M059J (cell line): Measurements from ENCODE around the gene GPR39. TPM values are rescaled to one million over a fixed set of nuclear protein-coding genes. Genes with fewer than 3 reads are reported as not detected.

Experiments used
- DNase-seq: peaks from one replicate; pipeline ENCODE4 v3.0.0-alpha.2; 2012; ENCODE audit warnings: low read depth
- total RNA-seq: library from RNA; depleted of rRNA; stranded (reverse); fragments of >200 nt; shearing (Covaris generic); gene quantifications from 2 replicates; pipeline ENCODE4 v1.2.3, GENCODE V29; 2014

The GPR39 gene
- total RNA-seq, 1 experiment from 2014 or later = 10.7 TPM

DNA sequence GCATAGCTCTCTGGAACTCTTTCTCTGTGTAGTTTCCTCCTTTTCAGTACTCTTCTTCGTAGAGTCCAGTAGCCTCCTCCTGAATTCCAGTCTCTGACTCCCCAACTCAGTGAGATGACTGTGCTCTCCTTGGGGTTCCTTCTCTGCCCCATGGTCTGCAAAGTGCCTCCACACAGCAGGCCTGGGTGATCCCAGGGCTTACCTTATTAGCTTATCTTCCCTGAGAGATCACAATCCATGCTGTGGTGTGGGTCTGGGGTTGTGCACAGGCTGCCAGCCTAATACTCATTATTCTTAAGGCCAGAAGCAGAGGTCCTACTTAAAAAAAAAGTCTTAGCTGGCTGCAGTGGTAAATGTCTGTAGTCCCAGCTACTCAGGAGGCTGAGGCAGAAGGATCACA, 4.6 kb upstream of the GPR39 start:
- DNase-seq = no peak

DNA sequence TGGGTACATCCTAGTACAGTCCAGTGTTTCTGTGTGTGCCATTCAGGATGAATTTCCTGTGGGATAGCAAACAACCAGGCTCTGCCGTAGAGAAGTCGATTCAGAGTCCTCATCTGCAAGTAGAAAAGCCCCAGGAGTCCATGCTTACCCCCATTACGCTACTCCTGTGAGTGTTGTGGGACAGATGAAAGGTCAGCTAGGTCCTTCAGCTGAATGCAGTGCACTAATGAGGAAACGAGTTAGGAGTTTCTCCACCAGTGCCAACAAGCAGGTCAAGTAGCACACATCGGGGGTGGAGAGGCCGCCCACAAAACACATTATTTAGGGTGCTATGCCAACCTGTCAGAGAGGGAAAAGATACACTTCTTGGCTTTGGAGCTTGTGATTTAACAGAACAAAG, 2.5 kb upstream of the GPR39 start:
- no peak for DNase-seq

DNA sequence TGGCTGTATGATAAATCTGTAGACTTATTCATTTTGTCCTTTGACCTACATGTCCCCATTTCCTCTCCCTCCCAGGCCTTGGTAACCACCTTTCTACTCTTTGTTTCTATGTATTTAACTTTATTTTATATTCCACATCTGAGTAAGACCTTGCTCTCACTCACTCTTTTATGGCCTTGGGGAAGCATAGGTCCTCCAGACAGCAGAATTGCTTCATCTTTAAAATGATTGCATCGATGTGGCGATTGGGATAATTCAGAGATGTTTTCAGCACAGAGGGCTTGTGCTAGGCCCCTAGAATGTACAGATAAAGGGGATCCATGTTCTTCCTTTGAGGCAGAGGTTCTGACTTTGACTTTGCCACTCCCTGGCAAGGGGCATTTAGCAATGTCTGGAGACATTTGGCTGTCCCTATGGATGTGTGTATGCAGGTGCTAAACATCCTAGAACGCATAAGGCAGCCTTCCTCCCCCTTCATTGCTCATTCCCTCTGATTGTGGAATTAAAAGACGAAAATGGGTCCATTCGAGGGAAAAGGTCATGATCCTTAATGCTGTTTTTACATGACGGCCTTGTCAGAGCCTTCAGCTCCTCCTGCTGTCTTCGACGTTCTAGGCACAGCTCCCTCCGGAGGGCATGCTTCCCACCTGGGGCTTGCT, 1.2 kb upstream of the GPR39 start:
- DNase-seq = peak; percentile 13

DNA sequence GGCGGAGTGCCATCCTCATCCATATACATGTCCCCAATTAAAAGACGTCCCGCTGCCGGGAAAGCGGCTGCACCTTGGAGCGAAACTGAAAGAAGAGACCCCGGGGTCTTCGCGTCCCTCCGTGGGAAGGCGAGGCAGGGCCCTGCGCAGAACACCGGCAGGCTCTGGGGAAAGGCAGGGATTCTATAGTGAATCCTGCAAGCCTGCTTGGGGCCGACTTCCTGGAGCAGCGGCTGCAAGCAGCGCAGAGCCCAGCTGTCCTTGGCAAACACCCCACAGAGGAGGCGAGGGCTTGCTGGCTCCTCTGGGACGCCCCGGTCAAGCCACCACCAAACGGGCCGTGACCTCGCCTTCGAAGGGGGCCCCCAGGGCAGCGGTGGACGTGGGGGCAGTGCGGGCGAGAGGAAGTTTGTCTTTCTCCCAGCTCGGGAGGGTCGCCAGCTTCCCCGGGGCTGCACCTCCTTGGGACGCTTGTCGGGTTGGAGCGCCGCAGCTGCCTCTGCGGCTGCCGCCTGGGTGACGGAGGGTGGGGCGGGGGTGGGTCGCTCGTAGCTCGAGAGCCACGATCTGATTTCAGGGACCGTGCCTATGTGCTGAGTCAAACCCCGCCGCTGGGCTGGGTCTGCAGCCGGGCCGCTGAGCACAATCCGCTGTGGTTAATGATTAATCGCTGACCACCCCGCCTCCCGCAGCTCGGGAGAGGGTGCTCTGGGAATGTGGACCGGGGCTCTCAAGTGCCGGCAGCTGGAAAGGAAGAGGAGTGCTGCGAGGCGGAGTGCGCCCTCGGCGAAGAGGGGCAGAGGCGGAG, 486 bp upstream of the GPR39 start:
- peak; percentile 99 for DNase-seq

DNA sequence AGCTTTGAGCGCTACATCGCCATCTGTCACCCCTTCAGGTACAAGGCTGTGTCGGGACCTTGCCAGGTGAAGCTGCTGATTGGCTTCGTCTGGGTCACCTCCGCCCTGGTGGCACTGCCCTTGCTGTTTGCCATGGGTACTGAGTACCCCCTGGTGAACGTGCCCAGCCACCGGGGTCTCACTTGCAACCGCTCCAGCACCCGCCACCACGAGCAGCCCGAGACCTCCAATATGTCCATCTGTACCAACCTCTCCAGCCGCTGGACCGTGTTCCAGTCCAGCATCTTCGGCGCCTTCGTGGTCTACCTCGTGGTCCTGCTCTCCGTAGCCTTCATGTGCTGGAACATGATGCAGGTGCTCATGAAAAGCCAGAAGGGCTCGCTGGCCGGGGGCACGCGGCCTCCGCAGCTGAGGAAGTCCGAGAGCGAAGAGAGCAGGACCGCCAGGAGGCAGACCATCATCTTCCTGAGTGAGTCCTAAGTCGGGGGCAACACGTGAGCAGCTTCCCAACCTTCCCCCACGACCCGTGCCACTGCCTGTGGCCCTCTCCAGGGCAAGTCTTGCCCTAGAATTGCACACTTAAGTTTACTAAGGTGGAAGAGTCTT, 928 bp downstream of the GPR39 start:
- no peak for DNase-seq

DNA sequence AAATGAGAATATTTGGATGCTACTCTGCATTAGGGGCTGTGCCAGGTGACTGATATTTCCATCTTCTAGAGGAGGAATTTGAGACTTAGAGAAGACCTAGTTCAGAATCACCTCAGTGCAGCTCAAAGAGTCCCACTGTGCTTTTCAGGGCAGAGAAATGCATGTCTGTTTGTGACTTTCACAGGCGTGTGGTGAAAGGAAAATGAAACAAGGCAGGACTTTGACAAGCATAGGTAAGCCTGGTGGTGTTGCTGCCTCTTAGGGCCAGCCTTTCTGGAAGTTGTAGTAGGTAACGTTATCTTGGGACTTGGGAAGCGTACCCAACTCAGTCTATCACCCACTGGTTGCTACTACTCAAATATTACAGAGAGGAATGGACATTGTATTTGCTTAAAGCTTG, 2.6 kb downstream of the GPR39 start:
- peak; percentile 35 for DNase-seq

DNA sequence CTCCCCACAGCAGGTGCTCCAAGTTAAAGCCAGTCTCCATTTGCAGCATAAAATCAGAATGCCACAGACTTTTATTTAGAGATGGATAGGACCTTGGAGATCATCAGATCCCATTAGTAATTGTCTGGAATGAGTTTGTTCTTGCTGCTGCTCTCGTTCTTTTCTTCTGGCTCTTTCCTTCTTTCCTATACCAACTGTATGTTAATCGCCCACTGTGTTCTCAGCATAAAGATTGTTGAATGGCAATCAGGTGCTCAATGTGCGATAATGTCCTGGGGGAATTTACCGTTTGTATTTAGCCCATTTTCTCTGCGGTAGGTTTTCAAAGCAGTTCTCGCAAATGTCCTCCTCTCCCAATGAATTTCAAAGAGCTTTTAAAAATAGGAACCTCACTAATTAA, 3.3 kb downstream of the GPR39 start:
- no peak for DNase-seq

DNA sequence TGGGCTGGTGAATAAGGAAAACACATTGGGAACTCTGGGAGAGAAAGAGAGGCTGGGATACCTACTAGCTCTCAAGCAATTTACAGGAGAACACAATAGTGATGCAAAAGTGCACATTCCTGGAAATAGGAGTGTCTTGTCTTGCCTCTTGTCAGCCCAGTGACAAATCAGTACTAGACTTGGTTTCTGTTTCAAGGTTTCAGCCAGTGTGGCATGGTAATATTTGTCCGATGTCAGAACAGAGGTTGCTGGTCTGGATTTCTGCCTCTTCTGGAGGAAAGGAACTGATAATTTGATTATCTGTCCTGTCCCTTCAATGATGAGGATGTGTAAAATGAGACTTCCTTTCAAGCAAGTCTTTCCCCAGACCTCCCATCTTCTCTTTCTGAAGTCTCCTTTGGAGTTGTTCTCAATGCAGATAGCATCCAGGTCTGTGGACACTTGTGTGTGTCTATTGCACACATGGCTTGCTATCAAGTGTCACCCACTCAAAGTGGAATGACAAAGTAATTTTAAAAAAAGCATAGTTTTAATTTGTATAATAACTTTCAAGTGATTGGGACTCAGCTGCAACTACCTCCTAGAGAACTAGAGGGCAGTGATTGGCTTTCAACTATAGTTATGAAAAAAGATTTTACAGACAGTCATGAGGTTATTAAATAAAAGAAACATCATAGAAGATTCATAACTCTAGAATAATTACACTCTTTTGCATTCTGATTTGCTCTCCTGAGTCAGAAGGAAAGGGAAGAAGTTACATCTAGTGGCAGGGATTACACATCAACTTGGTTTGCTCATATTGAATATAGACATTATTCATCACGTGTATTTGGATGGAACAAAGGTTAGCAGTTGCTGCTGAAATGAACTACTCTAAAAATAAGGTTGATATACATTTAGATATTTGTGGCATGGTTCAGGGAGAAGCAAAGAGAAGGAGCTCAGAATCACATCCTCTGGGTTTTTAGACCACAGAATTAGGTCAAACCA, 4.5 kb downstream of the GPR39 start:
- peak; percentile 51 for DNase-seq

DNA sequence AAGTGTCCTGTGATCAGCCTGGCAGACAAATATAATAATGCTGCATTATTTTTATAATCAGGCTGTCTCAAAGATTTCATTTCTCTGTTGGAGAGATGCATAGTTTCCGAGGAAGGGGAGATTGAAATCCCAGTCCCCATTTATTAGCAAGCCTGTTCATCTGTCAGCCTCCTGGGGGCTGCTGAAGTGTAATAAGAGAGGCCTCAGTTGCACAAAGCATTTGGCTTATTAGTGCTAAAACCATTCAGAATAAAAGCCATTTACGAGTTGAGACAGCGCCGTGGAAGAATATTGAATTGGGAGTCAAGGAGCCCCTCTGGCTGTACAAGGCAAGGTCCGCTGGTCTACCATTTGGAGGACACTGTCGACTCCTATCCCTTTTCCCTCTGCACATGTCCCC, 6.1 kb downstream of the GPR39 start:
- DNase-seq = no peak

DNA sequence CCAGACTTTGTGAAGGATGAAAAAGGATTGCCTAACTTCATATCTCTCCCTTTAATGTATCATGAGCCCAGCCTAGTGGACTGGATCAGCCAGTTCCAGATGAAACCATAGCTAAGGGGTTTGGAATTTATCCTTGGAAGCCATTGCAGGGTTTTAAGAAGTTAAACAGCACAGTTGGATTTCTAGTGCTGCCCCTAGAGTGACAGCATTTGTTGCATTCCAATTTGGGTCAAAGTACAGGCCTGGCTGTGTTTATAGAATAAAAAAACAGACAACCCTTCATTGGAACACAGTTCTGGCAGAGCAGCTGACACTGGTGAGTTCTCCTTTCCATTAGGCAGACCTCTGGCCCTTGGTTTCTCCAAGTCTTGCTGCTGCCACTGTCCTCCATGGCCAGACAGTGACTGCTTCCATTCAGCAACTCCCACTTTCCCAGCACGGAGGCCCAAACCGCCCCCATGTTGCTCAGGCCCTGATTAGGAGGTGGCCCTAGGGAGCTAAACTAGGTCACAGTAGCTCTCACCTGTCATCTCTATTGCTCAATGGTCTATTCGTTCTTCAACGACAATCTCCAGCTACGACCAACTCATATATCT, 8.0 kb downstream of the GPR39 start:
- DNase-seq = no peak

DNA sequence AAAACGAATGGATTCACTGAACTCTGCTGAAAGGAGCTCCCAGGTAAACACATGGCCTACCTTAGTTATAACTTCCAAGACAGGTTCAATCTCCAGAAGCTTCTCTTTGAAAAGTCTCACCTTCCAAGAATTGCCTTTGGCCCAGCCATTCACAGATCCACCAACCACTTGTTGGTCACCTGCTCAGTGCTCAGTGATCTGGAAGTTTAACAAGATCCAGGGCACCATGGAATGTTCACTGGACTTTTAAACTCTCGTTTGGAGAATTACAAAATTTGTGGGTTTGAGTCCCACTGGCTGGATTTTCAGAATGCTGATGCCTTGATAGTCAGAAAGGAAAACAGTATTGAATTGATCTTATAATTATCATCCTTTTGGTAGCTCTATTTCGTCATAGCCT, 9.4 kb downstream of the GPR39 start:
- no peak for DNase-seq

DNA sequence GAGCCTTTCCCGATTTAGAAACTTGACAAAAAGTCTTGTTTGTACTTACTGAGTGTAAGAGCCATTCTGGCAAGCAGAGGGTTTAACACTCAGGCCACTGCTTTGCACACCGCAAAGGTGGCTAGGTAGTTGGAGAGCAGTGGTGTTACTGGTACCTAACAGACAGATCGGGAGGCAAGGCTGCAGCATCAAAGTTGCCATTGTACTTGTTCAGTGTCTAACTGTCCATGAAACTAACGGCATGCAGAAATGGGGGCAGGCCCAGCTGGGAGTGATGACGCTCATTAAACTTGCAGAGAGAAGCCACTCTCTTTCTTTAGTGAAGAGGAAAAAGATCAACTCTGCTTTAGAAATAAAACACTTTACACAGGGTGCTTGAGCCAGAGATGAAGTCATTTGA, 10.1 kb downstream of the GPR39 start:
- DNase-seq = no peak

DNA sequence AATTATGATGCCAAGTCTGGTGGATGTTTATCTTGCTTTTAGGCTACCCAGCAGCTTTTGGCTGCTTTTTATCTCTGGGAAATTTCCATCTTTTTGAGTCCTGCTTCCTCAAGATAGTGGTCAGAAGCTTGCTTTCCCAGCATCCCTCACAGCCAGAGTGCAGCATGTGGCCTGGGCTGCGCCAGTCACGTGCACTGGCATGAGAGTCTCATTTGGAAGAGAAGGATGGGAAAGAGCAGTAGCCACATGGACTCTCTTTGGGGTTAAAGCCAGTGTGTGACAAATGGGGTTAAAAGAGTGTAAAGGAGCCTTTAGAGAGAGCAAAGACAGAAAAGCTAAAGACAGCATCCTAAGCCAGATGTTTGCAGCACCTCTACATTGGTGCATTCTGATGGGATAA, 12.7 kb downstream of the GPR39 start:
- DNase-seq = no peak

DNA sequence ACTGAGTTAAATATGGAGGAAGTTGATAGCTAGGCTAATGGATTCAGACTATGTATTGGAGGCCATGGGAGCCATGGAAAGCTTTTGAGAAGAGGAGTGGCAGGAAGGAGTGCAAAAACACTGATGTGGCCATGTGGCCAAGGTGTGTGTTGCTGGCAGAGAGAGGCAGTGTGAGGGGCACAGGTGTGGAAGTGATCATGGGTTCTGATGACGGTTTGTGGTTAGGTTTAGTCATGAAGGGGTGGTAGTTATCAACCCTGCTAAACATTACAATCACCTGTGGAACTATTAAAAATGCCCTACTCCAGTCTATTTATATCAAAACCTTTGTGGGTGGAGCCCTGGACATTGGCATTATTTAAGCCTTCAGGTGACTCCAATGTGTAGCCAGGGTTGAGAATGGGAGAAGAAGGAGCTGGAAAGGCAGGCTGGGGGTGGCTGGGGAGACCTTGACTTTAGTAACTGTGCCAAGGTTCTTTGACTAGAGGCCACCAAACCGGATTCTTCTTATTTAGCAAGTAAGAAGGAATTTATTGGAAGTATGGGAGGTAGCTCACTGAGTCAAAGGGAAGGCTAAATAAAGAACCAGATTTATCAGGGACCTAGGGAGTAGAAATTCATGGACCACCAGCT, 13.5 kb downstream of the GPR39 start:
- no peak for DNase-seq

DNA sequence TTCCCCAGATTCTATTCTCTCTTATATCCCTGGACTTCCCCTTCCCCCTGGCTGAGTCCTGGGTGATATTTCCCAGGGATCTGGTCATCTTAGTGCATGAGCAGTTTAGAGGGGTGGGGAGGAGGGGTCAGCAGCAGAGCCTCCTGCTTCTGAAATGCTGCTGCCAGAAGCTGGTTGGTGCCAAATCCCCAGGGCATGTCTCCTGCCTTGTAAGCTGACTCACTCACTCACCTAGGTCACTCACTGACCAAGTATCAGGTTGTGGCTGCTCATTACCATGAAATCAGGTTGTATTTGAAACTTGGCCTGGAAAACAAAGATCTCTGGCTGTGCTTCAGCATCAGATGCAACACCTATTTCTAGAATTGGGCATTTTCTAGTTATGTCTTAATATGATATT, 14.3 kb downstream of the GPR39 start:
- peak; percentile 86 for DNase-seq

DNA sequence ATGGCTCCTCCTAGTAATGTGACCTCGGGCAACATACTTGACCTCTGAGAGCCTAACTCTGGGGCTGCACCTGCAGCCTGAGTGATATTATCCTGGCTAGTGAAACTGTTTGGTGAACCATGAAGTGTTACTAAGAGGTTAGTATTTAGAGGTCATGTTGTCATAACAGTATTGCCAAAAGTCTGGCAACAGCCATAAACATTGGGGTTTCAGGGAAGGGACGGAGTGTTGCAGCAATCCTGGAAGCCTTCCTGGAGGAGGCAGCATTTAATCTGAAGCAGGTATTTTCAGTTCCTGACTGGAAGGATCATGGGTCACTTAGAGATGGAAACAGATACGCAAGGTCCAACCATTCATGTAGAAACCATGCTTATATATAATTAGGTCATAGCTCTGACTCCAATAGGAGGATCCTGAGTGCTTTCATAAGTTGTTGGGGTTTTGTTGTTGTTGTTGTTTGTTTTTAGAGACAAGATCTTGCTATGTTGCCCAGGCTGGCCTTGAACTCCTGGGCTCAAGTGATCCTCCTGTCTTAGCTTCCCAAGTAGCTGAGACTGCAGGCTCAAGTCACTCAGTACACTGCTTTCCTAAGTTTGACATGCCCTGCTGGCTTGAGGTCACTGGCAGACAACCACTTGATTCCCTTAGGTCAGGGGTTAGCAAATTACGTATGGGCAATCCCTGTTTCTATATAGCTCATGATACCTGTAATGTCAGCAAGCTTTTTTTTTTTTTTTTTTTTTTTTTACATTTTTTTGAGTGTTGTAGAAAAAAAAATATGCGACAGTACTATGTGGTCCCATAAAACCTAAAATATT, 21.5 kb downstream of the GPR39 start:
- peak; percentile 36 for DNase-seq

DNA sequence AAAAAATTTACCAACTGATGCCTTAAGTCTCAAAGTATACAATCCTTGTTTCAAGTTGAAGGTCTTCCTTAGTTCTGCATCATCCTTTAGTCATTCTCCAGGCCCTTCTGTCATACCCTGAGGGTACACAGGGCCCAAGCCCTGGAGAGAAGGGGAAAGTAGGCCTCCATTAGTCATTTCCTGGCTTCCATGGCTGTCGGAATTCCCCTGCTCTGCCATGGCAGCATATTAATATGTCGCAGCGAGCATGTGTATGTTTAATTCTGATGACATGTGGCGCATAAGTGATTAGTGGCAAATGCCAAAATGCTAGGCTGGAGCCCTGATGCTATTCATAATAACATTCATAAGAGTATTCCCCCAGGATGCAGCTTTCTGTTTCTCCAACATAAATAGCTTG, 22.1 kb downstream of the GPR39 start:
- DNase-seq = peak; percentile 99

DNA sequence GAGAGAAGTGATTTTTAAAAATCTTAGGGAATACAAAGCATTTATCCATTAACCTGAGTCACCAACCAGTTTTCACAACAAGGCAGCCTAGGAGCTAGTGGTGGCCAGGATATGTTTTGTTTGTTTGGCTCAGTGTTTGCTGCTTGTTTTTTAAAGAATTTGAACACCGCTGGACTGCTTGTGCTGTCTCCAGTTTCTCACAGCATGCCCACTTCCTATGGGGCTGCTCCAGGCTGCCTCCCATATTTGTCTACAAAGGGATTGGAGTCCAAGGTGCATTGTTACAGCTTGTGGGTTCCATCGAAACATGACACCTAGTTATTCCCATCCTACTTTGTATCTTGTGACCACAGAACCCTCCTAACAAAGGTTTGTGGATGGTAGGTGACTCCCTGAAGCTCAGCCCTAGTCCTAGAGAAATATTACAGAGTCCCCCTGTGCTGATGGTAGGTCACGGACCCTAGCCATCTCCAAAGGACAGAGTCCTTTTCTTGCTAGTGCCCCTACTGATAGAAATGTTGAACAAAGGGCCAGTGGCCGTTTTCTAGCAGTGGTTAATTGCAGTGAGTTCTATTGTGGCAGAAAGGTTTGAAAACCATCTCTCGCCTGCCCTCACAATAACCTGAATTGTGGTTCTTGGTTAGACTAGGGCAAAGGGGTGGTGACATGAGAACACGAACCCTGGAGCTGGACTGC, 23.2 kb downstream of the GPR39 start:
- DNase-seq = peak; percentile 88

DNA sequence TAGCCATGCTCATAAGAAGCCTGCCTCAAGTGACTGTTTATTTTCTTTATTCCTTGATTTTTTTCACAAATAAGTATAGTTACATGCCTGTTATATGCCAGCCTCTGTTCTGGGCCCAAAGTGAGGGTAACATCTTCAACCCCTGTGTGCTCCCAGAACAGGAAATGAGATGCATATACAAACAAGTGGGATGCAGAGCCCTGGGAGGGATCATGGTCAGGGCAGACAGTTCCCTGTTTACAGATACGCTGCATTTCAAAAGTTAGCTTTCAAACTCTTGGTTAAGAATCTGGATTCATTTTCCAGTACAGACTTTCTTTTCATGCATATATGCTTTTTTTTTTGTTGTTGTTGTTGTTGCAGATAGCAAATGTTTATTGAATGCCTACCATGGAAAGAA, 24.4 kb downstream of the GPR39 start:
- no peak for DNase-seq

DNA sequence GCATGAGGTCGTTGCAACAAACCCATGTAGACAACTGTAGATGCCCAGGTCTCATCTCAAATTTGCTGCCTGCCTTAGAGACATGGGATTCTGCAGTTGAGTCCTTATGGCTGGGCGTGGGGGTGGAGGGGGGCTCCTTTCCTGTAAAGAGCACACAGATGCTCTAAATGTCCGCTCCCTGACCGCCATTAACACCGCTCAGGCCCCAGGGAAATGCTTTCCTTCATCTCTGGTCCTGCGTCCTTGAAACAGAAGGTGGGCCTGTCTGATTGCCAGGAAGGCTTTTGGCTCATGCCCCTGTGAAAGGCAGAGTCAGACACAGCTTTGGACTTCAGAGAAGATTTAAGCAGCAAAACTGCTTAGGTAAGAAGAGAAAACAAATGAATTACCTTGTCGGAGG, 25.7 kb downstream of the GPR39 start:
- no peak for DNase-seq
